DND-41 (cell line): ENCODE results near the gene ZNF652.

Source experiments
- ATAC-seq: fragments of 200-7000 bp; cut with Tn5 transposase; 3 replicates; pipeline ENCODE4 v1.9.1; 2021; ENCODE audit warnings: low read depth; ENCODE audit not compliant: insufficient read depth
- DNase-seq: peaks from one replicate; pipeline ENCODE4 v3.0.0-alpha.2; 2020
- H2AFZ ChIP-seq: 2 replicates; pipeline ENCODE4 v1.6.0; 2012; ENCODE audit warnings: low read depth, low read length
- H3K27ac ChIP-seq: 2 replicates; pipeline ENCODE4 v1.5.1; 2012; ENCODE audit warnings: low read length, inconsistent platforms
- H3K27me3 ChIP-seq: fragments of 200-600 bp; sonication (generic); 2 replicates; pipeline ENCODE4 v1.6.0; 2012; ENCODE audit warnings: low read length, mild to moderate bottlenecking, inconsistent platforms; ENCODE audit not compliant: insufficient read depth, poor library complexity
- H3K36me3 ChIP-seq: 2 replicates; pipeline ENCODE4 v1.5.1; 2012; ENCODE audit warnings: low read length, inconsistent platforms; ENCODE audit not compliant: insufficient read depth
- H3K4me1 ChIP-seq: 2 replicates; pipeline ENCODE4 v1.5.1; 2012; ENCODE audit warnings: mild to moderate bottlenecking, low read length; ENCODE audit not compliant: insufficient read depth
- H3K4me2 ChIP-seq: 2 replicates; pipeline ENCODE4 v1.6.0; 2012; ENCODE audit warnings: mild to moderate bottlenecking, moderate library complexity, low read length, inconsistent platforms; ENCODE audit not compliant: insufficient read depth
- H3K4me3 ChIP-seq, 2 experiments: fragments of 200-600 bp in 1 of 2; shearing (Covaris generic) in 1 of 2; 2 replicates each; pipeline ENCODE4 v1.5.1; 2012 to 2016; ENCODE audit warnings: inconsistent platforms in 2 of 2, low read length in 2 of 2, mild to moderate bottlenecking in 2 of 2, low read depth in 1 of 2, moderate library complexity in 1 of 2
- H3K79me2 ChIP-seq: 2 replicates; pipeline ENCODE4 v1.6.0; 2012; ENCODE audit warnings: low read length, inconsistent platforms; ENCODE audit not compliant: insufficient read depth
- H3K9ac ChIP-seq: 2 replicates; pipeline ENCODE4 v1.6.0; 2012; ENCODE audit warnings: low read depth, mild to moderate bottlenecking, inconsistent platforms, low read length, moderate library complexity
- H3K9me3 ChIP-seq: 2 replicates; pipeline ENCODE4 v1.5.1; 2012; ENCODE audit warnings: low read length, moderate library complexity, mild to moderate bottlenecking, inconsistent platforms; ENCODE audit not compliant: insufficient read depth, severe bottlenecking
- H4K20me1 ChIP-seq: 2 replicates; pipeline ENCODE4 v1.6.0; 2012; ENCODE audit warnings: low read length; ENCODE audit not compliant: insufficient read depth
- CTCF ChIP-seq: IDR thresholded peaks from 2 replicates; pipeline ENCODE4 v1.5.1; 2012; ENCODE audit warnings: borderline replicate concordance, low read length, moderate library complexity, mild to moderate bottlenecking; ENCODE audit not compliant: poor library complexity, severe bottlenecking; ENCODE audit errors: extremely low read depth
- EZH2 ChIP-seq: IDR thresholded peaks from 3 replicates; pipeline ENCODE4 v1.6.1; 2012; ENCODE audit warnings: borderline replicate concordance, low read depth, mild to moderate bottlenecking, moderate library complexity, low read length, inconsistent platforms; ENCODE audit not compliant: severe bottlenecking

The ZNF652 gene

GRCh38 chr17:49364119-49364518, 2.1 kb upstream of the ZNF652 start:
- no peaks in the 10 kb centered on the region for H3K27me3 ChIP-seq
- TF ChIP-seq EZH2, result no peak
- H3K36me3 ChIP-seq, result no peaks in the 10 kb centered on the region; the same call in 1 of the 2 replicates
- no peak overlapping the region for H3K27ac ChIP-seq
- peaks cover 17% of the 10 kb centered on the region for H3K79me2 ChIP-seq
- no peak overlapping the region for H3K4me2 ChIP-seq
- H3K9me3 ChIP-seq, result no peaks in the 10 kb centered on the region
- DNase-seq (no peak), ATAC-seq (no peak)
- H4K20me1 ChIP-seq, result peaks cover 20% of the 10 kb centered on the region
- peaks cover 28% of the 10 kb centered on the region for H3K4me1 ChIP-seq
- H3K9ac ChIP-seq, result no peak overlapping the region
- H2AFZ ChIP-seq, result no peak overlapping the region
- H3K4me3 ChIP-seq, result no peak overlapping the region

- Histone ChIP-seq H3K4me1 (peaks cover 31% of the 10 kb centered on the region), H3K9me3 (no peaks in the 10 kb centered on the region), H3K9ac (no peak overlapping the region), H4K20me1 (peaks cover 28% of the 10 kb centered on the region), H3K4me2 (no peak overlapping the region), H2AFZ (no peak overlapping the region), H3K27me3 (no peaks in the 10 kb centered on the region), H3K27ac (no peak overlapping the region), H3K79me2 (peaks cover 23% of the 10 kb centered on the region), H3K4me3 (no peak overlapping the region), H3K36me3 (no peaks in the 10 kb centered on the region; the same call in 1 of the 2 replicates)
- no peak for TF ChIP-seq CTCF
- no peak for TF ChIP-seq EZH2
- no peak for DNase-seq
- ATAC-seq, result no peak
Measured at GRCh38 chr17:49363251-49363650, 1.2 kb upstream of the ZNF652 start.

GRCh38 chr17:49362723-49363117, 670 bp upstream of the ZNF652 start:
- no peak for DNase-seq
- no peak overlapping the region for H3K27ac ChIP-seq
- no peaks in the 10 kb centered on the region; the same call in 1 of the 2 replicates for H3K36me3 ChIP-seq
- H3K9me3 ChIP-seq, result no peaks in the 10 kb centered on the region
- peak overlapping the region; percentile 94 for H3K4me2 ChIP-seq
- peak overlapping the region; percentile 76 for H2AFZ ChIP-seq
- H3K9ac ChIP-seq, result peak overlapping the region; percentile 96
- H3K4me3 ChIP-seq, result peak overlapping the region in 1 of 2 experiments; percentile 74; a peak in 3 of 4 replicates
- H3K79me2 ChIP-seq, result peaks cover 28% of the 10 kb centered on the region
- H4K20me1 ChIP-seq, result peaks cover 33% of the 10 kb centered on the region
- H3K27me3 ChIP-seq, result no peaks in the 10 kb centered on the region
- TF ChIP-seq CTCF, result no peak
- H3K4me1 ChIP-seq, result peaks cover 31% of the 10 kb centered on the region
- no peak for ATAC-seq

- Histone ChIP-seq H3K4me2 (peak overlapping the region; percentile 94), H3K4me3 (peak overlapping the region; percentile 74 to 83), H3K4me1 (peaks cover 31% of the 10 kb centered on the region), H3K36me3 (no peaks in the 10 kb centered on the region; the same call in 1 of the 2 replicates), H3K79me2 (peaks cover 37% of the 10 kb centered on the region), H3K27me3 (no peaks in the 10 kb centered on the region), H3K27ac (peak overlapping the region; percentile 90), H4K20me1 (peaks cover 36% of the 10 kb centered on the region), H2AFZ (peak overlapping the region; percentile 66), H3K9ac (peak overlapping the region; percentile 96), H3K9me3 (no peaks in the 10 kb centered on the region)
- ATAC-seq (peak; percentile 89), DNase-seq (peak; percentile 94)
- TF ChIP-seq EZH2 (no peak), CTCF (peak; percentile 2)
Measured at GRCh38 chr17:49361129-49361901, 735 bp downstream of the ZNF652 start.
